ENCODE measurements around the gene GPR84. TPM values are rescaled to one million over a fixed set of nuclear protein-coding genes. Genes with fewer than 3 reads are reported as not detected.

Gene GPR84
- total and polyA plus RNA-seq, 9 of the 15 experiments (the other 6 are each of a cell fraction or from before 2014, with no cell fraction given) = 0.07 to 0.18 (median 0.11) TPM; not detected in 5

GRCh38 chr12:54368709-54369596 is 4.7 kb upstream of the GPR84 start (continued):
- peak; percentile 58; the same call in 1 of the 2 replicates for TF ChIP-seq ZBTB40 (IDR thresholded peaks at IDR 0.05)
- no peak for TF ChIP-seq ZBTB40 (CRISPR knock-in tag; IDR thresholded peaks at IDR 0.05)
- TF ChIP-seq HNRNPUL1 (IDR thresholded peaks at IDR 0.05; ENCODE audit: low read length) = no peak
- TF ChIP-seq PBX2 (CRISPR knock-in tag; IDR thresholded peaks at IDR 0.05; ENCODE audit: low read depth) = no peak
- TF ChIP-seq PBX2 (tag; conservative IDR thresholded peaks at IDR 0.05; ENCODE audit: low read depth) = no peak
- TF ChIP-seq NFE2 (IDR thresholded peaks at IDR 0.05; ENCODE audit: low read depth) = no peak; the same call in 1 of the 2 replicates
- TF ChIP-seq ZNF668 (CRISPR knock-in tag; IDR thresholded peaks at IDR 0.05) = no peak
- TF ChIP-seq TCF7 (IDR thresholded peaks at IDR 0.05; ENCODE audit: borderline replicate concordance) = no peak
- TF ChIP-seq ZBTB12 (CRISPR knock-in tag; IDR thresholded peaks at IDR 0.05) = no peak
- TF ChIP-seq HMG20B (CRISPR knock-in tag; IDR thresholded peaks at IDR 0.05) = no peak
- no peak for TF ChIP-seq DDX20 (tag; IDR thresholded peaks at IDR 0.05; ENCODE audit: low read depth)
- TF ChIP-seq ZNF717 (CRISPR knock-in tag; IDR thresholded peaks at IDR 0.05) = no peak
- TF ChIP-seq TCF7L2 (IDR thresholded peaks at IDR 0.05; ENCODE audit: low read depth, low read length) = no peak; the same call in 1 of the 2 replicates
- no peak for TF ChIP-seq ZNF212 (CRISPR knock-in tag; IDR thresholded peaks at IDR 0.05)
- TF ChIP-seq SMAD1 (IDR thresholded peaks at IDR 0.05; ENCODE audit: low read depth, low read length, partially characterized antibody) = no peak

Measured in K562 (cell line).